Upper lobe of right lung (tissue), 1 donor: ENCODE measurements around the gene SETD3. TPM values are rescaled to one million over a fixed set of nuclear protein-coding genes. Genes with fewer than 3 reads are reported as not detected.
A peak's percentile ranks its signal among the peaks of the same experiment; 100 is the strongest.

Experiments
- ATAC-seq: fragments of 200-7000 bp; cut with Tn5 transposase; one replicate; pipeline ENCODE4 v1.9.1; 2020; ENCODE audit warnings: mild to moderate bottlenecking, moderate library complexity
- DNase-seq: peaks from one replicate; pipeline ENCODE4 v3.0.0-alpha.2; 2020
- H3K27ac ChIP-seq: fragments of 200-600 bp; one replicate; pipeline ENCODE4 v1.8.0; 2022
- H3K27me3 ChIP-seq: fragments of 200-600 bp; one replicate; pipeline ENCODE4 v1.8.0; 2022; ENCODE audit warnings: mild to moderate bottlenecking
- H3K36me3 ChIP-seq: fragments of 200-600 bp; one replicate; pipeline ENCODE4 v1.8.0; 2022
- H3K4me1 ChIP-seq: fragments of 200-600 bp; one replicate; pipeline ENCODE4 v1.8.0; 2022
- H3K4me3 ChIP-seq: fragments of 200-600 bp; one replicate; pipeline ENCODE4 v1.8.0; 2022; ENCODE audit warnings: mild to moderate bottlenecking
- H3K9me3 ChIP-seq: fragments of 200-600 bp; one replicate; pipeline ENCODE4 v1.8.0; 2022
- intact Hi-C: fragments of 100-400 bp; cut with DNase I; formaldehyde crosslinking; loops from one replicate; pipeline ENCODE4 v1.11.0; 2022
- total RNA-seq: library from RNA; stranded (reverse); fragmentation: NEBNext Ultra II Directional; extraction: Animal tissue kit (Norgen Biotek cat#: 25700); gene quantifications from one replicate; pipeline ENCODE4 v1.2.1, GENCODE V29; 2021
- TF ChIP-seq, protein P1 (sequence below): fragments of 200-600 bp; IDR thresholded peaks from one replicate; pipeline ENCODE4 v1.8.0; 2022; ENCODE audit warnings: antibody characterized with exemption
- donor health status: DM: no; HTN: yes; CAD: no; lungs with severe emphysema.

The SETD3 gene
- total RNA-seq, 1 donor from 2014 or later = 90.3 TPM

DNA sequence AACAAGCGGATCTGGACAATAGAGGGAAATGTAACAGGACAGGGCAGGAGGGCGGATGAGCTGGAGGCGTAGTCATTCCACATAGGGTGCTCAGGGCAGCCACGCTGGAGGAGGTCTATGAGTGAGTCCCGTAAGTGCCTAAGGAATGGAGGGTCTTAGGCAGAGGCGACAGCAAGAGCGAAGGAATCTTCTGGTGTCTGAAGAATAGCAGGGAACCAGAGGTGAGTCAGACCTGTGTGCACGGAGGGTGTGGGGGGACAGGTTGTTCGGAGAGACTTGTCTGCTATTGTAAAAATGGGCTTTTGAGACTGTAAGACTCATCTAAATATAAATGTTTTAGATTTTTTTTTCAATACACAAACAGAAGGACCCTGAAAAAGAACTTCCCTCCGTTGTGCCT, 70.6 kb downstream of the SETD3 start:
- TF ChIP-seq, protein P1, sequence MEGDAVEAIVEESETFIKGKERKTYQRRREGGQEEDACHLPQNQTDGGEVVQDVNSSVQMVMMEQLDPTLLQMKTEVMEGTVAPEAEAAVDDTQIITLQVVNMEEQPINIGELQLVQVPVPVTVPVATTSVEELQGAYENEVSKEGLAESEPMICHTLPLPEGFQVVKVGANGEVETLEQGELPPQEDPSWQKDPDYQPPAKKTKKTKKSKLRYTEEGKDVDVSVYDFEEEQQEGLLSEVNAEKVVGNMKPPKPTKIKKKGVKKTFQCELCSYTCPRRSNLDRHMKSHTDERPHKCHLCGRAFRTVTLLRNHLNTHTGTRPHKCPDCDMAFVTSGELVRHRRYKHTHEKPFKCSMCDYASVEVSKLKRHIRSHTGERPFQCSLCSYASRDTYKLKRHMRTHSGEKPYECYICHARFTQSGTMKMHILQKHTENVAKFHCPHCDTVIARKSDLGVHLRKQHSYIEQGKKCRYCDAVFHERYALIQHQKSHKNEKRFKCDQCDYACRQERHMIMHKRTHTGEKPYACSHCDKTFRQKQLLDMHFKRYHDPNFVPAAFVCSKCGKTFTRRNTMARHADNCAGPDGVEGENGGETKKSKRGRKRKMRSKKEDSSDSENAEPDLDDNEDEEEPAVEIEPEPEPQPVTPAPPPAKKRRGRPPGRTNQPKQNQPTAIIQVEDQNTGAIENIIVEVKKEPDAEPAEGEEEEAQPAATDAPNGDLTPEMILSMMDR = no peak
- peaks cover 8% of the 10 kb centered on the region for H3K4me1 ChIP-seq
- DNase-seq = no peak
- H3K4me3 ChIP-seq = no peak overlapping the region
- H3K27ac ChIP-seq = no peak overlapping the region
- intact Hi-C loops = no loop called here
- no peak for ATAC-seq
- H3K36me3 ChIP-seq = peaks cover 53% of the 10 kb centered on the region
- no peaks in the 10 kb centered on the region for H3K27me3 ChIP-seq
- H3K9me3 ChIP-seq = no peaks in the 10 kb centered on the region

DNA sequence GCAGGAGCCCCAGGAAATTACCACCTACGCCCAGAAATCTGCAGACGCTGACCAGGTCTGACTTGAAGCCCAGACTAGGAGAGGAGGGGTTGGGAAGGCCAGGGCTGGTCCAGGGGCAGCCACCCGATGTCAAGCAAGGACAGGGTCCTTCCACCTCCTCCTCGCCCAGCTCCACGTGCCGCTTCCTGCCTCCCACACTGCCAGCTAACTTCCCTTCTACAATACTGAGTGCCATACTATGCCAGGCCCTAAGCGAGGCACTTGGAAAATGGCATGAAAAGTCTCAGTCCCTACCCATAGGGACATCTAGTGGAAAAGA, 71.7 kb downstream of the SETD3 start:
- Histone ChIP-seq H3K27me3 (no peaks in the 10 kb centered on the region), H3K27ac (peak overlapping the region; percentile 49), H3K4me3 (no peak overlapping the region), H3K4me1 (peaks cover 8% of the 10 kb centered on the region), H3K36me3 (peaks cover 61% of the 10 kb centered on the region), H3K9me3 (no peaks in the 10 kb centered on the region)
- DNase-seq (no peak), ATAC-seq (peak; percentile 38)
- intact Hi-C loops = no loop called here
- TF ChIP-seq, protein P1 = no peak

DNA sequence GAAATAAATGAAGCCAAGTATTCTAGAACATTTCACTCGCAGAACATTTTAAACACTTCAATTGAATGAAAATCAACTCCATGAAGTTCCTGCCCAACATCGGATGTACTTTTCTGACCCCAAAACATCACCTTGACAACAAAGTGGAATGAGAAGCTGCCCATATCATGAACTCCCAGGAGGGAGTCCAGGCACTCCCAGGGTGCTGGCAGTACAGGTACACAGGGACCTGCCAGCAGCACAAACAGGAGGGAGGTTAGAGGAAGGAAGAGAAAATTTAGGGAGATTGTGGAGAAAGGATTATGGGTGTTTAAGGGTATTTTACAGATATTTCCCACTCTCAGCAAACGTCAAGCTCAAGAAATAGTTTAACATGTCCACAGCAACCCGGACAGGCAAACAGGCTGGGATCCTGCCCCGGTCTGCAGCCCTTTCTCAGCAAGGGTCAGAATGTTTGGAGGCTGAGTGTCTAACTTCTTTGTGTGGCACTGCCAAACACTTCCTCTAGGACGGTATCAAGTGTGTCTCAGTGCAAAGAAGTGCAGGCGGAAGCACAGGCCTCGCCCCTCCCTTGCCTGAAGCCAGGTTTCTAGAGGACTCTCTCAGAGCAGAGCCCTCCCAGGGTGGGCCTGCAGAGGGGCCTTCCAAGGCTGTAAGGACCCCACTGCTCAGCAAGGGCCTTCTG, 72.2 kb downstream of the SETD3 start:
- no peak overlapping the region for H3K4me3 ChIP-seq
- intact Hi-C loops = no loop called here
- H3K27me3 ChIP-seq = no peaks in the 10 kb centered on the region
- ATAC-seq (peak; percentile 88), DNase-seq (no peak)
- TF ChIP-seq, protein P1 = no peak
- peak overlapping the region; percentile 49 for H3K27ac ChIP-seq
- H3K9me3 ChIP-seq = no peaks in the 10 kb centered on the region
- H3K36me3 ChIP-seq = peaks cover 61% of the 10 kb centered on the region
- H3K4me1 ChIP-seq = peaks cover 8% of the 10 kb centered on the region

DNA sequence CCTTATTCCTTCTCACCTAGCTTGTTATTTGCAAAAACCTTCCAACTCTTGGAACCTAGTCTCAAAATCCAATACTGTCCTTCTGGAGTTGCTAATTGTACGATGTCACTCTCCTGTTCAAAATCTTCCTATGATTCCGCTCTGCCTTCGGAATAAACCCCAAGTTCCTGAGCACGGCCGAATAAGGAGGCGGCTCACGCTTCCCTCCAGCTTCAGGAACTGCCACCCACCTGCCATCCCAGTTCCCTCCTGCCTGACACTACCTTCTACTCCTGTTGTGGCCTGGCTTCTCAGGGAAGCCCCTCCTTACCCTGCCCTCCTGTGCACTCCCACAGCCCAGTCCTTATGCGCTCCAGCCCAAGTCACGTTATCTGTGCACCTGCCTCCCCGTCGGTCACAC, 73.2 kb downstream of the SETD3 start:
- DNase-seq (no peak), ATAC-seq (peak; percentile 29)
- Histone ChIP-seq H3K27ac (no peak overlapping the region), H3K27me3 (no peaks in the 10 kb centered on the region), H3K9me3 (no peaks in the 10 kb centered on the region), H3K4me1 (peaks cover 8% of the 10 kb centered on the region), H3K36me3 (peaks cover 65% of the 10 kb centered on the region), H3K4me3 (no peak overlapping the region)
- intact Hi-C loops = no loop called here
- TF ChIP-seq, protein P1 = no peak

DNA sequence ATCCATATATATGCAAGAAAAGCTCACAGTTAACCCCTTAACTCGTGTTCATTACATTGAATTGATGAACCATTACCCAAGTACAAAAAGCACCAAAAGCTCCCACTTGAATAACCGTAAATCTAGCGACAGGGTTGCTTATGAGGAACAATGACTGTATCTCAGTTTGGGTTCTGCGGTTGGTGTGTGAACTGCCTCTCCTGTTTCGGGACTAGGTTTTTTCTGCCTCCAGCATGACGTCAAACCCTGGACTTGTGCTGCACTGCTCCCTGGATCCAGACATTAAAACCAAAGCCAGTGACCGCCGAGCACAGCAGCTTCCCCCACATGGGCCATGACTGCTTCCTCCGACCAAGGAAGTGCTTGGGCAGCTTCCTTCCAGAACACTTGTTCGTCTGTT, 77.7 kb downstream of the SETD3 start:
- DNase-seq = no peak
- peaks cover 79% of the 10 kb centered on the region for H3K36me3 ChIP-seq
- H3K9me3 ChIP-seq = no peaks in the 10 kb centered on the region
- TF ChIP-seq, protein P1 = no peak
- no peak overlapping the region for H3K4me3 ChIP-seq
- no peaks in the 10 kb centered on the region for H3K4me1 ChIP-seq
- H3K27me3 ChIP-seq = no peaks in the 10 kb centered on the region
- no peak overlapping the region for H3K27ac ChIP-seq
- intact Hi-C loops = no loop called here
- no peak for ATAC-seq

DNA sequence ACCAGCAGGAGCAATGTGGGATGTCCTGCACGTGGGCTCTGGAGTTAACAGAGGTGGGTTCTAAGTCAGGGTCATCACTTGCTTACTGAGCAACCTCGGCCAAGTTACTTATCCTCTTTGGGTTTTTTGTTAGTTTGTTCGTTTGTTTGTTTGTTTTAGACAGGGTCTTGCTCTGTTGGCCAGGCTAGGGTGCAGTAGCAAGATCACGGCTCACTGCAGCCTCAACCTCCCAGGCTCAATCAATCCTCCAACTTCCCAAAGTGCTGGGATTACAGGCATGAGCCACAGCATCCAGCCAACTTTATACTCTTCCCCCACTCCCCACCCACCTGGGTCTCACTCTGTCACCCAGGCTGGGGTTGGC, 78.4 kb downstream of the SETD3 start:
- H3K36me3 ChIP-seq = peaks cover 86% of the 10 kb centered on the region
- no peaks in the 10 kb centered on the region for H3K9me3 ChIP-seq
- H3K4me3 ChIP-seq = no peak overlapping the region
- H3K27me3 ChIP-seq = no peaks in the 10 kb centered on the region
- no peaks in the 10 kb centered on the region for H3K4me1 ChIP-seq
- DNase-seq = no peak
- TF ChIP-seq, protein P1 = no peak
- intact Hi-C loops = no loop called here
- ATAC-seq = no peak
- no peak overlapping the region for H3K27ac ChIP-seq
